ENCODE data around the gene TMEM132D.

GRCh38 chr12:129701631-129702101 lies 202.2 kb downstream of the TMEM132D start:
- no peak for TF ChIP-seq CTCF (IDR thresholded peaks at IDR 0.05; ENCODE audit: insufficient read depth, low read depth, low read length)
- no peak for TF ChIP-seq EZH2 (IDR thresholded peaks at IDR 0.05; ENCODE audit: insufficient read depth, low read length)

All from astrocyte (in vitro differentiated cells and primary cell).